ENCODE data around the gene CCIN. TPM values are rescaled to one million over a fixed set of nuclear protein-coding genes. Genes with fewer than 3 reads are reported as not detected.

CCIN gene
- total and polyA plus RNA-seq, 2 of the 13 experiments (the other 11 are each of a cell fraction or from before 2014, with no cell fraction given): not detected

DNA sequence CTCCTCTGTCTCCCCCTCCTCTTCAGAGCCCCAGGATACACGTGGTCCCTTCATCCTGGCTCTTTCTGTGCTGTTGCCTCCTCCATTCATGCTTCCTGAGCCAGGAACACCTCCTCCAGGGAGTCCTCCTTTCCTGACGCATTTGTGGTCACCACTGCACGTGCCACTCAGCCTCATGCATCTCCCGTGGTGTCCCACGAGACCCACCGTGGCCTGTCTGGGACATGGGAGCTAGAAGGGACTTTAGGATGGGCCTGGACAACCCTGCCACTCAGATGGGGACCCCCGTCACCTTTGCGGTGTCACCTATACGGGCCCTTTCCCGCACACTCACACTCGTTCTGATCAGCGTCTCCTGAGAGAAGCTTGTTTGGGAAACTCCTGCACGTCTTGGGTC, 25.9 kb upstream of the CCIN start:
- H3K9me3 ChIP-seq (ENCODE audit: low read length): peaks cover 11% of the 10 kb centered on the region; the same call in 1 of the 2 replicates
- H3K9ac ChIP-seq (ENCODE audit: insufficient read depth, low read depth, low read length): peak overlapping the region; percentile 23; the same call in 1 of the 2 replicates
- peak overlapping the region; percentile 3 to 57 (median 32); a peak in 4 of 6 replicates for H3K4me3 ChIP-seq (replicated peaks in 1 of 3; ENCODE audit: insufficient read depth in 1 of 3, low read depth in 2 of 3, low read length in 3 of 3)
- H3K4me1 ChIP-seq (ENCODE audit: insufficient read depth, low read length): peaks cover 16% of the 10 kb centered on the region
- no peak for FAIRE-seq
- in situ Hi-C loops (cut with HindIII; ENCODE audit: extremely low pct_ligation_motif_present, low pct_unique_long_range_greater_than_20kb) (no loop called here), intact Hi-C loops (cut with micrococcal nuclease; ENCODE audit: unreplicated experiment) (no loop called here)
- no peaks in the 10 kb centered on the region for H4K20me1 ChIP-seq (ENCODE audit: insufficient read depth, low read length)
- no peaks in the 10 kb centered on the region for H3K79me2 ChIP-seq (ENCODE audit: insufficient read depth, low read length)
- CTCF ChIA-PET (ENCODE audit: low intra/inter-chr PET ratio, low total read pairs): no interaction called here
- H3K4me2 ChIP-seq (ENCODE audit: low read depth, low read length): peak overlapping the region; percentile 59
- no peaks in the 10 kb centered on the region for H3K36me3 ChIP-seq (replicated peaks in 1 of 2; ENCODE audit: control insufficient read depth in 1 of 2, insufficient read depth in 2 of 2, low read length in 2 of 2)
- WGBS (ENCODE audit: low lambda C conversion rate): 48% methylated on average over 12 of the region's 13 CpGs
- TF ChIP-seq ZNF329 (CRISPR knock-in tag; IDR thresholded peaks at IDR 0.05; ENCODE audit: low read depth): no peak
- TF ChIP-seq, protein P1, sequence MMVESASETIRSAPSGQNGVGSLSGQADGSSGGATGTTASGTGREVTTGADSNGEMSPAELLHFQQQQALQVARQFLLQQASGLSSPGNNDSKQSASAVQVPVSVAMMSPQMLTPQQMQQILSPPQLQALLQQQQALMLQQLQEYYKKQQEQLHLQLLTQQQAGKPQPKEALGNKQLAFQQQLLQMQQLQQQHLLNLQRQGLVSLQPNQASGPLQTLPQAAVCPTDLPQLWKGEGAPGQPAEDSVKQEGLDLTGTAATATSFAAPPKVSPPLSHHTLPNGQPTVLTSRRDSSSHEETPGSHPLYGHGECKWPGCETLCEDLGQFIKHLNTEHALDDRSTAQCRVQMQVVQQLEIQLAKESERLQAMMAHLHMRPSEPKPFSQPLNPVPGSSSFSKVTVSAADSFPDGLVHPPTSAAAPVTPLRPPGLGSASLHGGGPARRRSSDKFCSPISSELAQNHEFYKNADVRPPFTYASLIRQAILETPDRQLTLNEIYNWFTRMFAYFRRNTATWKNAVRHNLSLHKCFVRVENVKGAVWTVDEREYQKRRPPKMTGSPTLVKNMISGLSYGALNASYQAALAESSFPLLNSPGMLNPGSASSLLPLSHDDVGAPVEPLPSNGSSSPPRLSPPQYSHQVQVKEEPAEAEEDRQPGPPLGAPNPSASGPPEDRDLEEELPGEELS (CRISPR knock-in tag; IDR thresholded peaks at IDR 0.05): no peak
- TF ChIP-seq, protein P2, sequence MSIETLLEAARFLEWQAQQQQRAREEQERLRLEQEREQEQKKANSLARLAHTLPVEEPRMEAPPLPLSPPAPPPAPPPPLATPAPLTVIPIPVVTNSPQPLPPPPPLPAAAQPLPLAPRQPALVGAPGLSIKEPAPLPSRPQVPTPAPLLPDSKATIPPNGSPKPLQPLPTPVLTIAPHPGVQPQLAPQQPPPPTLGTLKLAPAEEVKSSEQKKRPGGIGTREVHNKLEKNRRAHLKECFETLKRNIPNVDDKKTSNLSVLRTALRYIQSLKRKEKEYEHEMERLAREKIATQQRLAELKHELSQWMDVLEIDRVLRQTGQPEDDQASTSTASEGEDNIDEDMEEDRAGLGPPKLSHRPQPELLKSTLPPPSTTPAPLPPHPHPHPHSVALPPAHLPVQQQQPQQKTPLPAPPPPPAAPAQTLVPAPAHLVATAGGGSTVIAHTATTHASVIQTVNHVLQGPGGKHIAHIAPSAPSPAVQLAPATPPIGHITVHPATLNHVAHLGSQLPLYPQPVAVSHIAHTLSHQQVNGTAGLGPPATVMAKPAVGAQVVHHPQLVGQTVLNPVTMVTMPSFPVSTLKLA (IDR thresholded peaks at IDR 0.05): 0 out of 2 replicates have a peak, but pooled peaks have one; percentile 18
- TF ChIP-seq ZFX (CRISPR knock-in tag; IDR thresholded peaks at IDR 0.05; ENCODE audit: low read depth): 0 out of 2 replicates have a peak, but pooled peaks have one; percentile 6
- TF ChIP-seq, protein P3, sequence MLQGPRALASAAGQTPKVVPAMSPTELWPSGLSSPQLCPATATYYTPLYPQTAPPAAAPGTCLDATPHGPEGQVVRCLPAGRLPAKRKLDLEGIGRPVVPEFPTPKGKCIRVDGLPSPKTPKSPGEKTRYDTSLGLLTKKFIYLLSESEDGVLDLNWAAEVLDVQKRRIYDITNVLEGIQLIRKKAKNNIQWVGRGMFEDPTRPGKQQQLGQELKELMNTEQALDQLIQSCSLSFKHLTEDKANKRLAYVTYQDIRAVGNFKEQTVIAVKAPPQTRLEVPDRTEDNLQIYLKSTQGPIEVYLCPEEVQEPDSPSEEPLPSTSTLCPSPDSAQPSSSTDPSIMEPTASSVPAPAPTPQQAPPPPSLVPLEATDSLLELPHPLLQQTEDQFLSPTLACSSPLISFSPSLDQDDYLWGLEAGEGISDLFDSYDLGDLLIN (CRISPR knock-in tag; IDR thresholded peaks at IDR 0.05; ENCODE audit: borderline replicate concordance): no peak
- peak; percentile 20 for TF ChIP-seq ZFP36 (IDR thresholded peaks at IDR 0.05; ENCODE audit: borderline replicate concordance, low read depth, low read length, partially characterized antibody)
- peak overlapping the region; percentile 20 for H2AFZ ChIP-seq (ENCODE audit: low read length)
- peaks cover 5 to 22% of the 10 kb centered on the region in 2 experiments; a peak in 4 of 5 replicates for H3K27me3 ChIP-seq (ENCODE audit: control insufficient read depth in 1 of 2, insufficient read depth in 2 of 2, low read length in 2 of 2)
- no TSS peak for BruUV-seq (replicated peaks)
- no peak for DNase-seq (ENCODE audit: low spot score)
- H3K27ac ChIP-seq (ENCODE audit: extremely low read length, insufficient read depth, low read length): no peak overlapping the region
- POLR2A ChIA-PET: interaction anchor here (1.2 kb wide), 1 partner anchor 47 kb away, joined by 3 read pairs; the partner anchor contains the start of gene CLTA
- ATAC-seq: no peak; the same call in 2 of the 3 replicates

All from HepG2 (cell line).